Loucy (cell line): ENCODE measurements around the gene FKBP1A.

ENCODE experiments used
- H2AFZ ChIP-seq: fragments of 200-600 bp; sonication (generic); 2 replicates; pipeline ENCODE4 v1.6.0; 2016; ENCODE audit warnings: antibody characterized with exemption, mild to moderate bottlenecking, low read length, moderate library complexity
- H3F3A ChIP-seq: fragments of 200-600 bp; 2 replicates; pipeline ENCODE4 v1.6.0; 2016; ENCODE audit warnings: antibody characterized with exemption, low read depth, mild to moderate bottlenecking
- H3K27me3 ChIP-seq: fragments of 200-600 bp; sonication (generic); 2 replicates; pipeline ENCODE4 v1.6.1; 2014; ENCODE audit warnings: low read length, mild to moderate bottlenecking; ENCODE audit not compliant: insufficient read depth, poor library complexity, severe bottlenecking
- H3K36me3 ChIP-seq: fragments of 200-600 bp; sonication (generic); 2 replicates; pipeline ENCODE4 v1.6.1; 2016; ENCODE audit warnings: low read length; ENCODE audit not compliant: insufficient read depth
- H3K4me1 ChIP-seq: fragments of 200-600 bp; sonication (generic); 2 replicates; pipeline ENCODE4 v1.5.1; 2014; ENCODE audit warnings: low read length, mild to moderate bottlenecking; ENCODE audit not compliant: insufficient read depth, poor library complexity, severe bottlenecking
- H3K4me2 ChIP-seq: fragments of 200-600 bp; sonication (generic); 2 replicates; pipeline ENCODE4 v1.6.0; 2014; ENCODE audit warnings: antibody characterized with exemption, low read length, low read depth, mild to moderate bottlenecking; ENCODE audit not compliant: poor library complexity, severe bottlenecking
- H3K4me3 ChIP-seq: fragments of 200-600 bp; sonication (generic); 2 replicates; pipeline ENCODE4 v1.5.1; 2014; ENCODE audit warnings: low read length, mild to moderate bottlenecking, mixed read lengths; ENCODE audit not compliant: poor library complexity, severe bottlenecking
- H3K79me2 ChIP-seq: fragments of 200-600 bp; sonication (generic); 2 replicates; pipeline ENCODE4 v1.6.1; 2014; ENCODE audit warnings: low read length; ENCODE audit not compliant: insufficient read depth
- H3K9ac ChIP-seq: fragments of 200-600 bp; sonication (generic); 2 replicates; pipeline ENCODE4 v1.6.0; 2014; ENCODE audit warnings: mild to moderate bottlenecking, low read depth, low read length, moderate library complexity; ENCODE audit not compliant: poor library complexity, severe bottlenecking
- H3K9me2 ChIP-seq: fragments of 200-600 bp; sonication (generic); replicated peaks from 2 replicates; pipeline ENCODE4 v1.6.1; 2016; ENCODE audit warnings: low read depth, low read length, mixed read lengths
- H3K9me3 ChIP-seq: fragments of 200-600 bp; sonication (generic); 2 replicates; pipeline ENCODE4 v1.6.1; 2014; ENCODE audit warnings: mild to moderate bottlenecking, antibody characterized with exemption, low read length, low read depth; ENCODE audit not compliant: insufficient read depth
- H4K20me1 ChIP-seq: fragments of 200-600 bp; sonication (generic); 2 replicates; pipeline ENCODE4 v1.6.0; 2014; ENCODE audit warnings: antibody characterized with exemption, low read length, mild to moderate bottlenecking; ENCODE audit not compliant: insufficient read depth, poor library complexity, severe bottlenecking
- CTCF ChIP-seq: fragments of 200-600 bp; sonication (generic); conservative IDR thresholded peaks from 2 replicates; pipeline ENCODE4 v1.5.1; 2014; ENCODE audit warnings: mild to moderate bottlenecking, antibody characterized with exemption, low read length
- EZH2phosphoT487 ChIP-seq: fragments of 200-600 bp; IDR thresholded peaks from 2 replicates; pipeline ENCODE4 v1.6.1; 2018; ENCODE audit warnings: antibody characterized with exemption, mild to moderate bottlenecking, moderate library complexity, borderline replicate concordance

Gene FKBP1A

DNA sequence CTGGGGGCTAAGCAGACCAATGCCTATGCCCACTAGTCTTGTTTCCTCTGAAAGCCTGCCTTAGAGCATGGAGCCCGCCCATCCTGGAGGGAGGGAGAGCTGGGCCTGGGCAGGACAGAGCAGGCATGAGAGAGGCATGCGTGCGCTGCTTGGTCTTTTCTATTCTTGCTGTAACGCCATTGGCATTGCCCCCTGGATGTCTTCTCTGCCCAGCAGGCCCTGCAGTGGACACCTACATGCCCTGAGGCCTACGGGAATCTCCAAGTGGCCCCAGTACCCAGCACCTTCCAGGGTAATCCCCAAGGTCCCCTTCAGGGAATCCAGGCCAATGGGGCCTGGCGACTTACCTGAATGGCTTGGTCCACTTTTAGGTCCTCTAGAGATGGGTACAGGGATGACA lies 72.8 kb downstream of the FKBP1A start:
- H3K9me3 ChIP-seq: no peaks in the 10 kb centered on the region
- no peaks in the 10 kb centered on the region for H3K27me3 ChIP-seq
- no peak overlapping the region for H3K4me2 ChIP-seq
- no peaks in the 10 kb centered on the region for H3K79me2 ChIP-seq
- H3F3A ChIP-seq: no peaks in the 10 kb centered on the region
- no peaks in the 10 kb centered on the region for H3K9me2 ChIP-seq
- H3K4me3 ChIP-seq: no peak overlapping the region
- no peaks in the 10 kb centered on the region for H3K36me3 ChIP-seq
- no peak overlapping the region for H2AFZ ChIP-seq
- no peak overlapping the region for H3K9ac ChIP-seq
- no peaks in the 10 kb centered on the region for H4K20me1 ChIP-seq
- no peak for TF ChIP-seq CTCF
- TF ChIP-seq EZH2phosphoT487: no peak
- H3K4me1 ChIP-seq: peaks cover 14% of the 10 kb centered on the region

GRCh38 chr20:1319462-1319861 lies 73.4 kb downstream of the FKBP1A start:
- no peak overlapping the region for H3K4me3 ChIP-seq
- H3K9ac ChIP-seq: no peak overlapping the region
- H2AFZ ChIP-seq: no peak overlapping the region
- no peaks in the 10 kb centered on the region for H3K9me2 ChIP-seq
- no peaks in the 10 kb centered on the region for H3K36me3 ChIP-seq
- peaks cover 9% of the 10 kb centered on the region for H3K4me1 ChIP-seq
- no peaks in the 10 kb centered on the region for H3F3A ChIP-seq
- no peaks in the 10 kb centered on the region for H3K27me3 ChIP-seq
- no peak for TF ChIP-seq EZH2phosphoT487
- TF ChIP-seq CTCF: no peak
- no peaks in the 10 kb centered on the region for H4K20me1 ChIP-seq
- H3K79me2 ChIP-seq: no peaks in the 10 kb centered on the region
- H3K9me3 ChIP-seq: no peaks in the 10 kb centered on the region
- no peak overlapping the region for H3K4me2 ChIP-seq

DNA sequence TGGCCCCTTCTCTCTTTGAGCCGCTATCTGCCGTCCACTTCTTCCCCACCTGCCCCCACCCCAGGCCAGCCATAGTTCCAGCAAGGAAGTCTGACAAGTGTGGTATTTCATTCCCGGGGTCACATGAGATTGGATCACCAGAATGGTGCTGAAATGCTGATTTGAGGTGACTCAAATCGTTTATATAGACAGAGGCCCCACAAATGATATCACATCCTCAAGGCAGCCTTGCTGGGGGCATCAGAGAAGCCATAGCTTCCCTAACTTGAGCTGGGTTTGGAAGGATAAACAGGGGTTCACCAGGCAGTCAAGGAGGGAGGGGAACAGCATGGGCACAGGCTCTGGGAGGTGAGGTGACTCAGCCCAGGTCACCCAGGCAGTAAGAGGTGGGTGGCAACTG lies 73.8 kb downstream of the FKBP1A start:
- Histone ChIP-seq H3K9me2 (no peaks in the 10 kb centered on the region), H3K4me1 (peaks cover 5% of the 10 kb centered on the region), H3F3A (no peaks in the 10 kb centered on the region), H3K9me3 (no peaks in the 10 kb centered on the region), H3K9ac (no peak overlapping the region), H3K27me3 (no peaks in the 10 kb centered on the region), H3K79me2 (no peaks in the 10 kb centered on the region), H3K4me3 (no peak overlapping the region), H4K20me1 (no peaks in the 10 kb centered on the region), H2AFZ (no peak overlapping the region), H3K4me2 (no peak overlapping the region), H3K36me3 (no peaks in the 10 kb centered on the region)
- TF ChIP-seq CTCF (no peak), EZH2phosphoT487 (no peak)
